Calu3 (cell line): Measurements from ENCODE around the gene HYKK. TPM values are rescaled to one million over a fixed set of nuclear protein-coding genes. Genes with fewer than 3 reads are reported as not detected.

Experiments
- BruUV-seq: library from RNA; stranded (reverse); fragments of 400-500 nt; replicated peaks from 2 replicates; lab custom pipeline; 2021; lab: Mats Ljungman, UMichigan
- CTCF ChIA-PET: fragments of 300-600 bp; sonication (Branson Sonifier 250); formaldehyde crosslinking; loops from one replicate; lab custom pipeline; 2022; ENCODE audit warnings: antibody characterized with exemption; lab: Charles Lee
- DNase-seq: peaks from one replicate; pipeline ENCODE4 v3.0.0; 2022
- H3K27ac Mint-ChIP-seq: one replicate; pipeline ENCODE4 v1.8.0; 2022; ENCODE audit warnings: mixed read lengths; ENCODE audit not compliant: unreplicated experiment
- H3K27me3 Mint-ChIP-seq: one replicate; pipeline ENCODE4 v1.8.0; 2022; ENCODE audit warnings: mixed read lengths; ENCODE audit not compliant: unreplicated experiment
- H3K36me3 Mint-ChIP-seq: one replicate; pipeline ENCODE4 v1.8.0; 2022; ENCODE audit warnings: mild to moderate bottlenecking, moderate library complexity, mixed read lengths; ENCODE audit not compliant: insufficient read depth, unreplicated experiment
- H3K4me1 Mint-ChIP-seq: one replicate; pipeline ENCODE4 v1.8.0; 2022; ENCODE audit warnings: mild to moderate bottlenecking, low read depth, mixed read lengths; ENCODE audit not compliant: unreplicated experiment
- H3K4me3 Mint-ChIP-seq: one replicate; pipeline ENCODE4 v1.8.0; 2022; ENCODE audit warnings: mild to moderate bottlenecking, low read depth, moderate library complexity, mixed read lengths; ENCODE audit not compliant: unreplicated experiment
- H3K9me3 Mint-ChIP-seq: one replicate; pipeline ENCODE4 v1.8.0; 2022; ENCODE audit warnings: low read depth, mixed read lengths; ENCODE audit not compliant: unreplicated experiment
- CTCF ChIP-seq: fragments of 200-600 bp; IDR thresholded peaks from one replicate; pipeline ENCODE4 v1.8.0; 2022; ENCODE audit warnings: antibody characterized with exemption; ENCODE audit not compliant: unreplicated experiment
- intact Hi-C: fragments of 100-400 bp; cut with micrococcal nuclease; formaldehyde crosslinking; loops from one replicate; pipeline ENCODE4 v1.10.0; 2022; ENCODE audit not compliant: unreplicated experiment
- total RNA-seq: library from RNA; stranded (reverse); gene quantifications from 2 replicates; pipeline ENCODE4 v1.2.3, GENCODE V29; 2022

HYKK gene
- total RNA-seq, 1 experiment from 2014 or later: 15.7 TPM

GRCh38 chr15:78540141-78540870 is 32.9 kb downstream of the HYKK start, which contains the start of gene PSMA4:
PSMA4 (plus strand) TSS chr15:78540444; CDS start chr15:78541928, 1,484 bp downstream.
- peak; percentile 95 for DNase-seq
- Mint-ChIP-seq H3K9me3 (no peaks in the 10 kb centered on the region), H3K4me3 (peak within 1 kb of the TSS; percentile 79), H3K27me3 (no peaks in the 10 kb centered on the region), H3K36me3 (peaks cover 43% of the 10 kb centered on the region), H3K4me1 (peaks cover 15% of the 10 kb centered on the region), H3K27ac (peak within 1 kb of the TSS; percentile 90)
- no TSS peak for BruUV-seq
- CTCF ChIA-PET: interaction anchor here (0.6 to 1.9 kb wide), 3 partner anchors 25 to 333 kb away, joined by 3 to 16 read pairs (median 3); partner anchors contain the start of gene CHRNA5
- intact Hi-C loops: no loop called here
- no peak for TF ChIP-seq CTCF

- CTCF ChIA-PET: interaction anchor here (1.0 to 1.9 kb wide), 2 partner anchors 24 to 33 kb away, joined by 3 to 16 read pairs; partner anchors contain the start of gene CHRNA5
- H3K27me3 Mint-ChIP-seq: no peaks in the 10 kb centered on the region
- TF ChIP-seq CTCF: no peak
- peak overlapping the region; percentile 90 for H3K27ac Mint-ChIP-seq
- intact Hi-C loops: no loop called here
- peaks cover 51% of the 10 kb centered on the region for H3K36me3 Mint-ChIP-seq
- DNase-seq: no peak
- peak overlapping the region; percentile 79 for H3K4me3 Mint-ChIP-seq
- no TSS peak for BruUV-seq
- no peaks in the 10 kb centered on the region for H3K9me3 Mint-ChIP-seq
- H3K4me1 Mint-ChIP-seq: peaks cover 15% of the 10 kb centered on the region
Observed at GRCh38 chr15:78540871-78541743, 33.7 kb downstream of the HYKK start.

- CTCF ChIA-PET: interaction anchor here (1.0 kb wide), 1 partner anchor 33 kb away, joined by 3 read pairs; no protein-coding TSS in a partner anchor
- Mint-ChIP-seq H3K27me3 (no peaks in the 10 kb centered on the region), H3K4me3 (peak overlapping the region; percentile 79), H3K9me3 (no peaks in the 10 kb centered on the region), H3K4me1 (peaks cover 15% of the 10 kb centered on the region), H3K27ac (peak overlapping the region; percentile 90), H3K36me3 (peaks cover 56% of the 10 kb centered on the region)
- BruUV-seq: no TSS peak
- intact Hi-C loops: no loop called here
- no peak for DNase-seq
- no peak for TF ChIP-seq CTCF
Observed at GRCh38 chr15:78541744-78542034, 34.3 kb downstream of the HYKK start.

- H3K27ac Mint-ChIP-seq: no peak overlapping the region
- CTCF ChIA-PET: interaction anchor here (0.7 kb wide), 1 partner anchor 535 kb away, joined by 3 read pairs; no protein-coding TSS in a partner anchor
Observed at GRCh38 chr15:78542647-78543046, 35.3 kb downstream of the HYKK start.

More at GRCh38 chr15:78542647-78543046, 35.3 kb downstream of the HYKK start:
- no peak for DNase-seq
- intact Hi-C loops: no loop called here
- H3K27me3 Mint-ChIP-seq: no peaks in the 10 kb centered on the region
- H3K4me1 Mint-ChIP-seq: peaks cover 15% of the 10 kb centered on the region
- TF ChIP-seq CTCF: no peak
- H3K4me3 Mint-ChIP-seq: peak overlapping the region; percentile 79
- H3K36me3 Mint-ChIP-seq: peaks cover 61% of the 10 kb centered on the region
- H3K9me3 Mint-ChIP-seq: no peaks in the 10 kb centered on the region
- BruUV-seq: no TSS peak
